Measurements from ENCODE around the gene THRAP3.
"Not testable (repeated sequence)": the region's sequence is repeated elsewhere in the genome, so short reads cannot be mapped to it uniquely, and the experiment has no call there.

THRAP3 gene

DNA sequence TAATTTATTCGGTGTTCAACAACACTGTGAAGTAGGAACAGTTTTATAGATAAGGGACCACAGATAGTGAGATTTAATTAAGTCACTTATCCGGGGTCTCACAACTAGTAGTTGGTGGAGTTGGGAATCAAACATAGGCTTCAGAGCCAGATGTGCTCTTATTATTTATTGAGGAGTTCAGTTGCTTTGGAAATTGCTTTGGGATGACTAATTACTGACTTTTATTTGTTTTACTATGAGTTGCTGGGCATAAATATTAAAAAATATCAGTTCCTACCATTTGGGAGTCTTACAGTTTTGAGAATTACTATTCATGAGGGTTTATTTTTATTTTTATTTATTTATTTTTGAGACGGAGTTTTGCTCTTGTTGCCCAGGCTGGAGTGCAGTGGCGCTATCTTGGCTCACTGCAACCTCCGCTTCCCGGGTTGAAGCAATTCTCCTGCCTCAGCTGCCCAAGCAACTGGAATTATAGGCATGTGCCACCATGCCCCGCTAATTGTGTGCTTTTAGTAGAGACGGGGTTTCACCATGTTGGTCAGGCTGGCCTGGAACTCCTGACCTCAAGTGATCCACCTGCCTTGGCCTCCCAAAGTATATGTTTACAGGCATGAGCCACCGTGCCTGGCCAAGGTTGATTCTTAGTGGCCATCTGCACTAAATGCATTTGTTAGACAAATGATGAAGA is 27.7 kb downstream of the THRAP3 start:
- no peak for DNase-seq

DNA sequence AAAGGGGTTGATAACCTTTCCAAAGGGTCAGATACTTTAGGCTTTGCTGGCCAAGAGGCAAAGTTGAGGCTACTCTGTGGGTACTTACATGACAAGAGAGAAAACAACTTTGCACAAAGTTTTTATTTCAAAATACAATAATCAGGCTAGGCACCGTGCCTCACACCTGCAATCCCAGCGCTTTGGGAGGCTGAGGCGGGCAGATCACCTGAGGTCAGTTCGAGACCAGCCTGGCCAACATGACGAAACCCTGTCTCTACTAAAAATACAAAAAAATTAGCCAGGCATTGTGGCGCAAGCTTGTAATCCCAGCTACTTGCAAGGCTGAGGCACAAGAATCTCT is 28.2 kb downstream of the THRAP3 start:
- DNase-seq, result not testable (repeated sequence)

DNA sequence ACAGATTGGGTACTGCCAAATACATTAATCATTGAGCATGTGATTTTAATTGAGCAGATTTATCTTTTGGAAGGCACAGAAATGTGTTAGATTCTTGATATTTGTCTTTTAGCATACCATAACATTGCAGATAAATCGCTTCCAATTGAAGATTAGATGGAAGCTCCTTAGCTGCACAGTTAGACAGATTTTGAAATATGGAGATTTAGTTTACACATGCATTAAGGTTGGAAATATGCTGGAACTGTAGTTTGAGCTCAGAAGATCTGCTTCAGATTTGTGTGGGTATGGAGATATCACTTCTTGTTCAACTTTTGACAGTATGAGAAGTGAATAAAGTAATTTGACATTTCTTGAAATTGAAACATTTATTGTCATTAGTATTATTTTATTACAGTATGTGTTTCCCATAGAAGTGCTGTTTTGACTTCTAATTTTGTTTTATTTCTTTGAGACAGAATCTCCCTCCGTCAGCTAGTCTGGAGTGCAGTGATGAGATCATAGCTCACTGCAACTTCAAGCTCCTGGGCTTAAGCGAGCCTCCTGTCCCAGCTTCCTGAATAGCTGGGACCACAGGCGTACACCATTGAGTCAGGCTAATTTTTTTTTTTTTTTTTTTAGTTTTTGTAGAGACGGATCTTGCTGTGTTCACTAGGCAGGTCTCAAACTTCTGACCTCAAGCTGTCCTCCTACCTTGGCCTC is 29.1 kb downstream of the THRAP3 start:
- no peak for DNase-seq

DNA sequence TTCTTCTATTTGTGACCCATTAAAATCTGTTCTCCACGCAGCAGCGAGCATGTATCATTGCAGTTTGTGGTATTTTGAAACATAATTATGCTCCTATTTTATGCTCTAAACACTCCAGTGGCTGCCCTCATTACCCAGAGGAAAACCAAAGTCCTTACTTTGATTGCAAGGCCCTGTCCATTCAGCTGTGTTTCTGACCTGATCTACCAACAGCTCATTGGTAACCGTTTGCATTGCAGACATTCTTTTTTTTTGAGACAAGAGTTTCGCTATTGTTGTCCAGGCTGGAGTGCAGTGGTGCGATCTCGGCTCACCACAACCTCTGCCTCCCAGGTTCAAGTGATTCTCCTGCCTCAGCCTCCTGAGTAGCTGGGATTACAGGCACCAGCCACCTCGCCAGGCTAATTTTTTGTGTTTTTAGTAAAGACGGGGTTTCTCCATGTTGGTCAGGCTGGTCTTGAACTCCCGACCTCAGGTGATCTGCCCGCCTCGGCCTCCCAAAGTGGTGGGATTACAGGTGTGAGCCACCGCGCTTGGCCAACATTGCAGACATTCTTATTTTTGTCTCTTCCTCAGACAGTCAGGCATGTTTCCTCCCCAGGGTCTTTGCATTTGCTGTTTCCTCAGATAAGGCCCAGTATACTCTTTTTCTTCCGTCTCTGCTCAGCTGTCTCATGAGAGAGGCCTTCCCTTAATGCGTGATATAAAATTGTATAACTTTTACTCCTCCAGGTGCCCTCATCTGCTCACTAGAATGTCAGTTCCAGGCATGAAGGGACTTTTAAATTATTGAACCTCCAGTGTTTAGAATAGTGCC is 32.5 kb downstream of the THRAP3 start:
- no peak for DNase-seq

DNA sequence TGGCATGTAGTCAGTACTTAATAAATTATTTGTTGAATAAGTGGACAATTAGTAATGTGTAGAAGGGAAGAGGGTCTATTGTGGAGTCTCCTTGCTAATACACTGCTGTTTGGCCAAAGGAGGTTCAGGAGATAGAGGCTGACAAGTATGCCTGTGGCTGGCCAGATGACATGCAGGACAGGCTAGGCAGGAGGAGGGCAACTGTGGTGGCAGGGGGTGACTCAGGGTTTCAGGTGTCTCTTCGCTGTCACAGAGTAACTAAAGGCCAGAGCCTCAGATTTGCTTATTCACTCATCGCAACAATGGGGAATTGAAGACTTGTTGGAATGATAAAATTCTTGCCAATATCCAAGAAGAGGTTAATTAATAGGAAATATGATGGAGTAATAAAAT is 33.1 kb downstream of the THRAP3 start:
- DNase-seq, result peak; percentile 27

DNA sequence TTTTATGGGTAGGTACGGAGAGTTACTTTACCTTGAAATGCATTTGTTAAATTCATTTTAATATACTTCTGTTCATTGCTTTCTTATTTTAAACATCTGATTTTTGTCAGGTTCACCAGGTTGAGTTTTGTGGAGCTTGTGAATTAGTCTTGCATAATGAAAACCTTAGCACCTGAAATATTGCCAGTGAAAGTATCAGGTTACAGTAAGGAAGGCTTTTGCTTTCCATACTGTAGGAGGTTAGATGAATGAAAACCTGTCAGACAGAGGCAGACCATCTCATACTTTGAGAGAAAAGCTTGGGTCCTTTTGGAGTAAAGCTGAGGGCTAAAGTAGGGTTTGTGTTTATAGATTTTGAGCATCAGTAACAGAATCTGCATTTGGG is 34.7 kb downstream of the THRAP3 start:
- peak; percentile 33 for DNase-seq

DNA sequence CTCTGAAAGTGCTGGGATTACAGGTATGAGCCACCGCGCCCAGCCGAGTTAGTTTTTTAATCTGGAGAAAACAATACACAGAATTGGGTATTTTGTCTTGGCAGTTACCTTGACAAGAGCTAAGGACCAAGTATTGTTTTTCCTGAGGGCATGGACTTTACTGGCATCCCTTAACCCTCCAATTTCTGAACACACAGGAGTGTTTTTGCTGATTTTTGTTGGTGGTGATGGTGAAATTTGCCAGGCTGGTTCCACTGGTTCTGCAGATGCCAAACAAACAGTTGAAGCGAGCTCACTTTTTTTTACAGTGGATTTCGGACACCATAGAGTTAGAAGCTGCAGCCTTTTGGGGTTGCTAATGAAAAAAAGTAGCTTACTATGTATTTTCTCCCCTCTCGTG is 44.7 kb downstream of the THRAP3 start:
- DNase-seq, result no peak

DNA sequence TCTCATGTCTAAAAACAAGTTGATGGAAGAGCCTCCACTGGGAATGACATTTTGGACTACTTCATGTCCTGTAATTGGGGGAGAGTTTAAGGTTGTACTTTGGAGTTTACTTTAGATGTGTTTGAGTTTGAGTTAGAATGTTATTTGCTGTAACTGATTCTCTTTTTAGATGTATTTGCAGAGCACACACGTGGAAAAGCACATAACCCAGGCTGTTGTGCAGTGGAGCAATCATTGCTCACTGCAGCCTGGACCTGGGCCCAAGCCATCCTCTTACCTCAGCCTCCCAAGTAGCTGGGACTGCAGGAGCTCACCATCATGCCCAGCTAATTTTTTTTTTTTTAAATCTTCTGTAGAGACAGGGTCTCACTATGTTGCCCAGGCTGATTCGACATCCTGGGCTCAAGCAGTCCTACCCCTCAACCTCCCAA is 45.2 kb downstream of the THRAP3 start:
- DNase-seq, result no peak

DNA sequence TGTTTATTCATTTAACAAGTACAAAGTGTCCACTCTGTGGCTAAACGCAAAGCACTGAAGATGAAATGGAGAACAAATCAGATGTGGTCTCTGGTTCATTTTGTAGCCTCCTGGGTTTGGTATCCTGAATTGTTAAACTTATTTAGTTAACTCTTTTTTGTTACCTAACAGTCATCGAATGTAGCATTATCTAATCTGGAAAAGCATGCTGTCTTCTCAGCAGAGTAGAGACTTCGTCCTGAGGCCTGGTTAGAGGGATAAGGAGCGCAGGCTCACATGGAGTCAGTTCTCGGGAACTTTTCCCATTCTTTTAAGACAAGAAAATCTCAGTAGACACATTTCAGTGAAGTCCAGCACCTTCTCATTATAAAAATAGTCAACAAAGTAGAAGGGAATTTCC is 48.8 kb downstream of the THRAP3 start:
- no peak for DNase-seq

DNA sequence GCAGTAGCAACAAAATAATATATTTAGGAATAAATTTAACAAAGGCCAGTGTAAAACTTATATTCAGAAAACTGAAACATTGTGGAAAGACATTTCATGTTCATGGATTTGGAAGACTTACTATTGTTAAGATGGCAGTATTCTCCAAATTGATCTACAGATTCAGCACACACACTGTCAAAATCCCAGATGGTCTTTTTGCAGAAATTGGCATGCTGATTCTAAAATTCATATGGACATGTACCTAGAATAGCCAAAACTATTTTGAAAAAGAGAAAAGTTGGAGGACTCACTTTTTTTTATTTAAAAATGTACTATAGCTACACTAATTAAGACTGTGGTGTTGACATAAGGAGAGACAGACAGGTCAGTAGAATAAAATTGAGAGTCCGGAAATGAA is 50.0 kb downstream of the THRAP3 start:
- no peak for DNase-seq

DNA sequence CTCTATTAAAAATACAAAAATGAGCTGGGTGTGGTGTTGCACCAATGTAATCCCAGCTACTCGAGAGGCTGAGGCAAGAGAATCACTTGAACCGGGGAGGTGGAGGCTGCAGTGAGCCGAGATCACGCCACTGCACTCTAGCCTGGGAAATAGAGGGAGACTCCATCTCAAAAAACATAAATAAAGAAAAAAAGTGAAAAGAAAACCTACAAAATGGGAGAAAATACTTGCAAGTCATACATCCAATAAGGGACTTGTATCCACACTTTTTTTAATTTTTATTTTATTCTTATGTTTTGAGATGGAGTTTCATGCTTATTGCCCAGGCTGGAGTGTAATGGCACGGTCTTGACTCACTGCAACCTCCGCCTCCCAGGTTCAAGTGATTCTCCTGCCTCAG is 52.4 kb downstream of the THRAP3 start:
- DNase-seq, result no peak

DNA sequence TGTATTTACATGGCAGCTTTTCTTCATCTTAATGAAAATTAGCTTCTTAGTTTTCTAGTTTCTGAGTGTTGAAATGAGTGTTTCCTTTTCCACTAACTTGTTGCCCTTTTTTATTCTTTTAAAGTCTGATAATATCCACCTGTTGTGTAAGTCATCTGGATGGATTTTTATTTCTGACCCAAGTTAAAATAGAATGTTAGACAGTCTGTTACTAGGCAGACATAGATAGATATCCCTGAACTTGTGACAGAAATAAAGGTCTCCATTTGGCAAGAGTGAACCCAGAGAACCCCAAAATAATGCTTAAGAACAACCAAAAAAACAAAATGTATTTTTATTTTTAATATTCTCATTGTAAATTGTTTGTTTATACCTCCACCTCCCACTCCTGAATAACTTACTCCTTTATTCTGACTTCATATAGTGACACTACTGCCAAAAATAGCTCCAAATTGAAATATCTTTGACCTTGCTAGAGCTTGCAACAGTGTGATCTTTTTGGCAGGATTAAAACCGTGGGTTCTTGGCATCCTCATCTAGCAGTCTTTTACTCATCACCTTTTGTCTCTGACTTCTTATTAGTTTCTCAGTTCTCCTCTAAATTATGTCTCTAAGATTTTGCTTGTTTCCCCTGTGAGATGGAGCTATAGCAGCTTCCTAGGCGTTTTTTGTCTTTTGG is 55.0 kb downstream of the THRAP3 start:
- no peak for DNase-seq

DNA sequence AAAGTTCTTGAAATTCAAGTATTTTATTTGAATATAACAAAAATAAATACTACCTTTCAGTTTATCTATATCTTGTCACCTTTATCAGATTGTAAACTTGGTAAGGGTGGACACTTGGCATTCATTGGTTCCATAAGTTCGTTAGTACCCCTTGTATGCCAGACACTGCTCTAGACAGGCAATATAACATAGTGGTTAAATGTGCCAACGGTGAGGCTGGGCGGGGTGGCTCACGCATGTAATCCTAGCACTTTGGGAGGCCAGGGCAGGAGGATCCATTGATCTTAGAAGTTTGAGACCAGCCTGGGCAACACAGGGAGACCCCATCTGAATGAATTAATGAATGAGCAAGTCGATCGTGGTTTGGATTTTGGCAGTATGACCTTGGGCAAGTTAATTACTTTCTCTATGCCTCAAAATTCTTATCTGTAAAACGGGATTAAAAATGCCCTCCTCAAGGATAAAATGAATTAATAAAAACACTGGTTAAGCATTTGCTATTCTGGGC is 55.6 kb downstream of the THRAP3 start:
- no peak for DNase-seq

DNA sequence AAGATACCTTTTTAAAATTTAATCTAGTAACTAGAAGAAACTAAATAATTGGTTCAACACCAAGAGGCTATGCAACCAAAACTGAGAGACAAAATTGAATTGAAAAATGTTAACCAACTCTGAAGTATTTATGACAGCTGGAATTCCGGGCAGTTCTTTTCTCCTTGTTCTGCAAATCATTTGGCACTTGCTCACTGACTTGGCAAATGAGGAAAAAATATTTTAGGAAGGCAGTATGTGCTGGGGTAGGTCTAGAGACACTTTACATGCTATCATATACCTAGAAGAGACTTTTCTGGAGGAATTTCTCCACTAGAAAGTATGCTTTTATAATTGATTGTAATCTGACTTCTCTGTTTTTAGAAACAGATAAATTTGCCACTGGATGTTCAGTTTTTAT is 59.8 kb downstream of the THRAP3 start:
- no peak for DNase-seq

DNA sequence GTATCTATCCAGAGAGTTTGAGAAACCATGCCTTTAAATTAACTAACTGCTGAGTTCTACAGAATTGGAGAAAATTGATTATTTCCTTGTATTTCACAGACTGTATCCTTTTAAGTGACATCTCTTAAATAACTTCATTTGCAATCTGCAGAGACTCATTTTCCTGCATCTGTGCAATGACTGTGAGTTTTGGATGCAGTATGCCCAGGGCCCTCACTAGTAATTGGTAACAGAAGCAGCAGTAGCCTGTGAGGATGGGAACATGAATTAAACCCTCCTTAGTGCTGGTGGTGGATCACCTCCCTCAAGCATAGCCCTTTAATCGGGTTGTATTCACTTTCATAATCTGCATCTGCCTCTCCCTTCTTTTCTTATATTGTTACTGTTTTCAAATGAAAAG is 60.3 kb downstream of the THRAP3 start:
- no peak for DNase-seq

DNA sequence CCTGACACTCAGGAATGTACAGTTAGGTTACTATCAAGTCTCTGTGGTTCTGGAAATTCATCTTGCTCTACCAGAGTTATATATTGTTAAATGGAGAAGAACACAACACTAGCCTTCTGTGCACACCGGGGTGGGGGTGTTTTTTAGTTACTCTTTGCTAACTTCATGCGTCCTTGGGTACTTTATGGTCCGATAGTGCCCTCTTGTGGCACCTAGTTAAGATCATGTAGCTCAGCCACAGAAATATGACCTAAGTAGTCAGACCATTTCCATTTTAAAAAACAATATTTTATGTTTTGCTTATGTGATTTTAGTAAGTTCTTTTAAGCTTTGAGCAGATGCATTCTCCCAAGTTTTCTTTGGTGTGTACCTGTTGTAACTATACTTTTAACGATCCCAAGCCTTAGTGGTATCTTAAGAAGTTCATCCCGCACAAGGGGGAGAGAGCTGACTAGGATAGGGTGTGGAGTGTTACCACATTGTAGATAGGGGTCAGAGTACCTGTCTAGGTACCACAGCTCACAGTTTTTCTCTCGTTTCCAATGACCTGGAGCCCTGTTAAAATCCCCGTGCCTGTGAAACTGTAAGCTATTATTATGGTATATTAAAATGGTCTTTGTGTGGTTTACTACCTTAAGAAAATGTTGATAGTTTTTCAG is 61.3 kb downstream of the THRAP3 start:
- peak; percentile 82 for DNase-seq

DNA sequence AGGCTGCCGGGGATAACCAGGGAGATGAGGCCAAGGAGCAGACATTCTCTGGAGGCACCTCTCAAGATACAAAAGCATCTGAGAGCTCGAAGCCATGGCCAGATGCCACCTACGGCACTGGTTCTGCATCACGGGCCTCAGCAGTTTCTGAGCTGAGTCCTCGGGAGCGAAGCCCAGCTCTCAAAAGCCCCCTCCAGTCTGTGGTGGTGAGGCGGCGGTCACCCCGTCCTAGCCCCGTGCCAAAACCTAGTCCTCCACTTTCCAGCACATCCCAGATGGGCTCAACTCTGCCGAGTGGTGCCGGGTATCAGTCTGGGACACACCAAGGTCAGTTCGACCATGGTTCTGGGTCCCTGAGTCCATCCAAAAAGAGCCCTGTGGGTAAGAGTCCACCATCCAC is 62.6 kb downstream of the THRAP3 start:
- no peak for DNase-seq

DNA sequence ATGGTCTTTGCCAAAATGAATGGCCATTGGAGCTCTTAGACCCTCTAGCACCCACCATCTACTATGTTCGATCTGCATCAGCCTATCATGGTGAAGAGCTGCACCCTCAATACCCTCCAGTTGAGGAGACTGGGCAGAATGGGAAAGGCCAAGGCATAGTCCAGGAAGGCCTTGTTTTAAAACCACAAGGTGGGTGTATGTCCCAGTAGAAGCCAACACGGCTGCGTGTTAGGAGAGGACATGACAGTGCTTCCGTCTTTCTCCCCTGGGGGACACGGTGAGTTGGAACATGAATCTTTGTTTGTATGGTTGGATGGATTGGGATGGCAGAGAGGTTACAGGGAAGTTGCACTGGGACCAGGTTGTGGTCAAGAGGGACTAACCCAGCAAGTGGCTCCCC is 63.4 kb downstream of the THRAP3 start:
- no peak for DNase-seq

DNA sequence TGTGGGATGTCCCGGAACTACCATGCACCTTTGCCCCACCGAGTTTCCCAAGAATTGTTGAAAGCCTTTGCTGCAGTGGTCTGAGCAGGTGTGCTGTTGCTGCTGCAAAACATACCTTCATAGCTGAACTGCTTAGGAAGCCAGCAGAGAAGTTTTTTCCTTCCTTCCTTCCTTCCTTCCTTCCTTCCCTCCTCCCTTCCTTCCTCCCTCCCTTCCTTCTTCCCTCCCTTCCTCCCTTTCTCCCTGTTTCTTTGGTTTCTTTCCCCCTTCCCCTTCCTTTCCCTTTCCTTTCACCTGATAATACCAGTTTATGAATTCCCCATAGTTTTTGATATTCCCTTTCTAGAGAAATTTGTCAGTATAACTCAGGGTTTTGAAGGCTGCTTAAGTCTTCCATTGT is 71.1 kb downstream of the THRAP3 start:
- DNase-seq, result no peak

DNA sequence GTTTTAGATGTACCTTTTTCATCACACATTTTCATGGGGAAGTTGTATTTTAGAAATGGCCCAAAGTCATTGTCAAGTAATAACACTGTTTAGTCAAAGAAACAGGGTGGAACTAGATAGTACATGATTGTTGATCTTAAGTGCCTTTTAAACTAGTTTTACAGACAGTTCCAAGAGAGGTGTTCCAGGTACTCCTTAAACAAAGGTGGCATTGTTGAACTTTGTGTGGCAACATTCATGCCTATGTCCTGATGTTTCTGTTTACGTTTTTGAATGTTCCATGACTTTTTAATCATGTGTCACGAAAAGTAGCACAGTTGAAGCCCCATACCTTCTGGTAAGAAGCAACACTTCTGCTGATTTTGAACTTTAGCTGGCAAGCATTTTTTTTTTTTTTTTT is 72.8 kb downstream of the THRAP3 start:
- DNase-seq, result no peak

DNA sequence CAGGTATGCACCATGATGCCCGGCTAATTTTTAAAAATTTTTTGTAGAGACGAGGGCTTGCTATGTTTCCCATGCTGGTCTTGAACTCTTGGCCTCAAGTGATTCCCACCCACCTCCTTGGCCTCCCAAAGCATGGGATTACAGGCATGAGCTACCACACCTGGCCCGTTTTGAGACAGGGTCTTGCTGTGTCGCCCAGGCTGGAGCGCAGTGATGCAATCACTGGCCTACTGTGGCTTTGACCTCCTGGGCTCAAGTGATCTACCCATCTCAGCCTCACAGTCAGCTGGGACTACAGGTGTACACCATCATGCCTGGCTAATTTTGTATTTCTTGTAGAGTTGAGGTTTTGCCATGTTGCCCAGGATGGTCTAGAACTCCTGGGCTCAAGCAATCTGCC is 74.4 kb downstream of the THRAP3 start:
- no peak for DNase-seq

DNA sequence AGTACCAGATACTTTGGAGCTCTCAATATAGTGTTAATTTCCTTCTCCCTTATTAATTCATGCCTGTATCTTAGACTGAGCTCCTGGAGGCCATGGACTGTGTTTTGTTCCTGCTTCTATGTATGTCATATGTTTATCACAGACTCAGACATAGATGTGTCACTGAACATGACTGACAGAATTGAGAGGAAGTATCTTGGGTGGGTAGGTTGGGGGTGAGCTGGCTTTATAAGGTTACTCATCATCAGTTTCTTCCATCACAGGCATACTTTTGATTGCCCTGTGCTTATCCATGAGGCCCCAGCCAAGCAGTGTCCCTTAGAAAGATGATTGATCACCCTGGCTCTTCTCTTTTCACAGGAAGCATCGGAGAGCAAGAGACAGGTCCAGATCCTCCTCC is 76.3 kb downstream of the THRAP3 start:
- DNase-seq, result no peak

DNA sequence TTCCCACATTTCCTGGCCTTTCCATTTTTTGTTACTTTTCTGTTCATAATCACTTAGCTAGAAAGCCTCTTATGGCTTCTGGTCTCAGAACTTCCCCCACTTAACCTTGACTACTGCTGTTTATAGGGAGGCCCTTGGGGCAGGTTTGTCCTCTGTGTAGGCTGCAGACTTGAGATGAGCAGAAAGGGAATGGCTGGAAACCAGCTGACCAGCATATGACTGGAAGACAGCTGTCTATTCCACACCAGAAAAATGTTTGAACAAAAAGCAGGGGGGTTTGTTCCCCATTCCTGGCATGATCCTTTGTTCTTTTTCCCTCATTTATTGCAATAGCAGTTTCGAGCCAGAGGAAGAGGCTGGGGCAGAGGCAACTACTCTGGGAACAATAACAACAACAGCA is 77.0 kb downstream of the THRAP3 start:
- no peak for DNase-seq
